Jurkat, Clone E6-1 (cell line): ENCODE results near the gene MLPH.

ENCODE experiments used
- DNase-seq: peaks from one replicate; pipeline ENCODE4 v3.0.0-alpha.2; 2011; ENCODE audit warnings: low read depth, low spot score
- H3K4me3 ChIP-seq: 2 replicates; pipeline ENCODE4 v1.5.1; 2011; ENCODE audit warnings: mild to moderate bottlenecking, low read length, control low read depth, moderate library complexity

The MLPH gene

DNA sequence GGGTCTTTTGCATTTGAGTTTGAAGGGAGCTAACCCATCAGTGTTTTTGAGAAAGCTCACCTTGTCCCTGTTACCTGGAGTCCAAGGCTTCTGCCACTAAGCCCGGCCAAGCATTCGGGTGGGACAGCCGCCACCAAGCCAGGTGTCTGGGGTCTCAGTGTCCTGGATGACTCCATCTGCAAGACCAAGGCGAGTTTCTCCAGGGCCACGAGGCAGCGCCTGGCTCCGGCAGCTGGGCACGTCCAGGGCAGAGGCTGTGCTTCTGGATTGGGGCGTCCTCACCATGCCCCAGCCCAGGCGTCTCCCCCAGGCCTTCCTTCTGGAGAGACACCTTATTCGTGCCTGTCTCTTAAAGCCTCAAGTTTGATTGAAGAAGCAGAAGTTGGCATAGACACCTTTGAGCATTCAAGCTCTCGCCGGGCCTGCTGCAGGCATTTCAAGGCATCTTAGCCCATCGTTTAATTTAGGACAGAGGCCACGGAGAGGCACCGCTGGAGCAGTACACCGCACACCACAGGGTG, 24.9 kb downstream of the MLPH start:
- H3K4me3 ChIP-seq = no peak overlapping the region
- no peak for DNase-seq

DNA sequence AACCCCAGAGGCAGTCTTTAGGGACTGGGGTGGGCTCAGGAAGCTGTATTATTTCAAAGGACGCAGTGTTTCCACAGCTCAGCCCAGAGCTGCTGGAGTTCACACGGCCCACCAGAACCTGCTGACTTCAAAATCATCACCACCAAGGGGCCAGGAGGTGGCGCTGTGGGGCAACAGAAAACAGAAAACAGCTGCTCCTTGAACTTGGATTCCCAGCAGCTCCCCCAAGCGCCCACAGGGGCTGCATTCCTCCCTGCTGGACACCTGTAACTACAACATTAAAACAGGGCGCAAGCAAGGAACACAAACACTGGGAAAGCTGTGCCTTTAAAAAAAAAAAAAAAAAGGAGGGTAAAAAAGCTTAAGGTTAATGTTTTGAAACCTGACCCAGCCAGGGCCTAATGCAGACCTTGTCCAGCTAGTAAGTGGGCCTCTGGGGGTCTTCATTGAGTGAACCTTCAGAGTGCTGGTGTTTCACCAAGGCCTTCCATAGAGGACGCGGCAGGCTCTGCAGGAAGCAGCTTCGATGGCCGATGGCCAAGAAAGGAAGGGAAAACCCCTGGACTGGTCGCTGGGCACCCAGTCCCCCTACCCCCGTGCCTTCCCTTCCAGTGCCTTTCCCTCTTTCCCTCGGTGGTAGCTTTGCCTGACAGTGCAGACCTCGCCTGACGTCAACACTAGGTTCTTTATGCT, 25.9 kb downstream of the MLPH start:
- DNase-seq = peak; percentile 76
- H3K4me3 ChIP-seq = no peak overlapping the region

DNA sequence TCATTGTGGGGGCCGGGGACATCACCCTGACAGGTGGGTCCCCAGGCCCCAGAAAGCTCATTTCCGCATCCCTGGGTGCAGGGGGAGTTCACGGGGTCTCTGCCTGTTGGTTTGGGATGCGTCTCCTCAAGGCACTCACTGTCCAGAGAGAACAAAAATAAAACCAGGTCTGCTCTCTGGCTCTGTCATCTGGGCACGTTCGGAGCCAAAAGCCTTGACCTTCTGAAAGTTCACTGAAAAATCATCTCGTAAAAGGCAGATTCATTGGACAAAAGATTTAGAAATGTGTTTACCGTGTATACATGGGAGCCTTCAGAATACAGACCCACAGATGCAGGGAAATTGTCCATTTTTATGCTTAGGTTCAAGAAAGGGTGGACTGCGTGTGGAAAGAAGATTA, 26.6 kb downstream of the MLPH start:
- DNase-seq = no peak
- H3K4me3 ChIP-seq = no peak overlapping the region

DNA sequence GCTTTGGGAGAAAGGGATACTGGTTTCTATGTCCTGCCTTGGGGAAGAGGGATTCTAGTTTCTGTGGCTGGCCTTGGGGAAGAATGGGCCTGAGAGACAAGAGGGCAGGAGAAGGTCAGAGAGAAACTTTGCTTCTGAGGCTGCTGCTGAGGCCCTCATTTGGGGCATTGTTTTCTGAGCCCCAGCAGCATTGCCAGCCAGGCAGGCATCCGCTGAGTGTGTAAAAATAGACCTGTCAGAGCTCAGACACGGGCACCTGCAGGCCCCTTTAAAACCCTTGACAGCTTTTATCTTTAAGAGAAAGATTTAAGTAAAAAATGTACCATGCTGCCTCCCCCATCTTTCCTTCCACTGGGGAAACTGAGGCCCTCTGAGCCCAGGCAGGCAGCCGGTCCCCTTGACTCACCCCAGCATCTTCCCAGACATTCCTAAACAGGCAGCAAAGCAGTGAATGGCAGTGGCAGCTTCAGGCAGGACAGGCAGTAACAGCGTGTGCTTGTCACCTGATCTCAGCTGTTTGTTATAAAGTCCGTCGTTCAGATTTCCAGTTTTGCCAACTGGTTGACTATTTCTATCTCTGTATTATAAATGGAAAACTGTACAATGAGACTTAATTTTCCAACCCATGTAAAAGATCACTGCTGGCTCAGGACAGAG, 27.6 kb downstream of the MLPH start:
- no peak for DNase-seq
- no peak overlapping the region for H3K4me3 ChIP-seq

DNA sequence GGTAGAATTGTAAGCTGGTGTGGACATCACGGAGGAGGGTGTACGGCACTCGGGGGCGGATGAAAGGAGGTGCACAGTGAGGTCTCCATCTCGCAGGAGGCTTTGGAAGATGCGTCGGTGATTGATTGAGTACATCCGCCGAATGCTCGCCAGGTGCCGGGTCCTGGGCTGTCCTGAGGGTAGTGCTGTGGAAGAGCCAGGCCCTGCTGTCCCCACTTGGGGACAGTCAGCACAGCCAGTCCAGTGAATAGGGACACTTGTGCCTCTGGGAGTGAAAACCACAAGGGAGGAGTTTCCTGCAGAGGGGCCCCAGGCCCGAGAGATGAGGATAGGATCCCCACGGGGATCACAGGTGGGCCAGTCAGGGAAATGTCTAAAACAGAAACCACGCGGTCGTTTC, 28.1 kb downstream of the MLPH start:
- H3K4me3 ChIP-seq = no peak overlapping the region
- DNase-seq = no peak

DNA sequence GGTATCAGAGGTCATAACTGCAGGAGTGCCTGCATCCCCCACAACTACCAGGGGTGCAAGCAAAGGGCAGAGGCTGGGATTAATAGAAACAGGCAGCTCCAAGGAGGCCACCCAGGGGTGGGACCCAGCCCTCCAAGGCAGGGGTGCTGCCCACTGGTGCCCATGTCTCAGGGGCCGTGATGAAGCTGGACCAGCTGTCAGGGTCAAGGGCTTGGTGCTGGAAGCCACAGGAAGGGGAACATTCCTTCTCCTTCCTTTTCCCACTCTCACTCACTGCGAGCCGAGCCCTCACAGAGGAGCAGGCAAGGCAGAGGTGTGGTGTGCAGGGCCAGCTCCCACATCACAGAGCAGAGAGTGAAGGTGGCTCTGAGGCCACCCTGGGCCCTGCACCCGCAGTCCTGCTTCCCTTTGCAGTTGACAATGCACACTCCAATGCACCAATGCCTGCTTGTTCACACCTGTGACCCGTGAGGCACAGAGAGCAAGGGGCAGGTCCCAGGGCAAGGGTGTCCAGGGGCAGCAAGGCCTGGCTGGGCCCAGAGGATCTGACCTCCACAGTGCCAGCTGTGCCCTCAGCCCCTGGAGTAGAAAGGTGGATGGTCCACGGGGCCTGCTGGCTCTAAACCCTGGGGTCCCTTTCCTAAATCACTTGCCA, 28.7 kb downstream of the MLPH start:
- H3K4me3 ChIP-seq = no peak overlapping the region
- no peak for DNase-seq

DNA sequence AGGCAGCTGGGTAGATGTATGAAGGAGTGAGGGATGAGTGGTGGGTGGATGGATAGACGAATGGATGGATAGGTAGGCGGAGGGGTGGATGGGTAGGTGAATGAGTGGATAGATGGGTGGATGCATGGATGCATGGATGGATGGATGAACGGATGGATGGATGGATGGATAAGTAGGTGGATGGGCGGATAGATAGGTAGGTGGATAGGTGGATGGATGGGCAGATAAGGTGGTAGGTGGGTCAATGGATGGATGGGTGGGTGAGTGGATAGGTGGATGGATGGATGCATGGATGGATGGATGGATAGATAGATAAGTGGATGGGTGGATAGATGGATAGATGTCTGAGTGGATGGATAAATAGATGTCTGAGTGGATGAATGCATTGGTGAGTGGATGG, 30.1 kb downstream of the MLPH start:
- no peak overlapping the region for H3K4me3 ChIP-seq

DNA sequence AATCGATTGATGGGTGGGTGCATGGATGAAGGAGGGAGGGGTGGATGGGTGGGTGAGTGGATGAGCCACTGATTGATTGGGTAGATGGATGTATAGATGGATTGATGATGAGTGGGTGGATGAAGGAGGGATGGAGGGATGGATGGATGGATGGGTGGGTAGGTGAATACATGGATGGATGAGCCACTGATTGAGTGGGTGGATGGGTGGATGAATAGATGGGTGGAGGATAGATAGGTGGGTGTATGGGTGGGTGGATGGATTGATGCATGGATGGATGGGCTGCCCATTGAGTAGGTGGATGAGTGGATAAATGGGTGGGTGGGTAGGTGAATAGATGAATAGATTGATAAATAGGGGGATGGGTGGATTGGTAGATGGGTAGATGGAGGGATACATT, 30.9 kb downstream of the MLPH start:
- H3K4me3 ChIP-seq = no peak overlapping the region
- DNase-seq = no peak

More for the DNA sequence above, 30.1 kb downstream of the MLPH start:
- DNase-seq = no peak

DNA sequence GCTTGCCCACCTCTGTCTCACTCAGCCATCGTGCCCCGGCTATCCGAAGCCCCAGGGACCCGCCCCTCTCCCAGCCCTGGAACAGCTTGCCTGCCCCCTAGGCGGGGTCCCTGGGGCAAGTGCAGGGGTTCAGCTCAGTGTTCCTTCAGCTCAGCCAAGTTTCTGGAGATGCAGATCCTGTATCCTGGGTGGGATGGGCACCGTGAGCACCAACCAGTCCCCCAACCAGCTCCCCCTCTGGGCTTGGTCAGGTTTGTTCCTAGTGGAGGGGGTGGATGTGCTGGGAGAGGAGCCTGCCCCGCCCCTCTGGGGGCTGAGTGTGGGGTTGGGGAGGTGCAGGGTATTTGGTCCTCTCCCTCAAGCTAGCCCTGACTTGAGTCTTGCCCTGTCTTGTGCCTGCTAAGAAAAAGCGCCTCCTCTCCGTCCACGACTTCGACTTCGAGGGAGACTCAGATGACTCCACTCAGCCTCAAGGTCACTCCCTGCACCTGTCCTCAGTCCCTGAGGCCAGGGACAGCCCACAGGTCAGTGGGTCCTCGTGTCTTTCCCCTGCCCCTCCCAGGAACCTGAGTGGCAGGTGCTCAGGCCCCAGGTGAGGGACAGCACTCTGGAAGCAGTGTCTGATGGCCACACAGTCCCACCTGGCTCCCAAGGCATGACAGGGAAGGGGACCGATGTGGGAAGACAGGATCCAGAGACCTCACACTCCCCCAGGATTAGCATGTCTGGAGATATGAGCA, 32.6 kb downstream of the MLPH start:
- no peak overlapping the region for H3K4me3 ChIP-seq

DNA sequence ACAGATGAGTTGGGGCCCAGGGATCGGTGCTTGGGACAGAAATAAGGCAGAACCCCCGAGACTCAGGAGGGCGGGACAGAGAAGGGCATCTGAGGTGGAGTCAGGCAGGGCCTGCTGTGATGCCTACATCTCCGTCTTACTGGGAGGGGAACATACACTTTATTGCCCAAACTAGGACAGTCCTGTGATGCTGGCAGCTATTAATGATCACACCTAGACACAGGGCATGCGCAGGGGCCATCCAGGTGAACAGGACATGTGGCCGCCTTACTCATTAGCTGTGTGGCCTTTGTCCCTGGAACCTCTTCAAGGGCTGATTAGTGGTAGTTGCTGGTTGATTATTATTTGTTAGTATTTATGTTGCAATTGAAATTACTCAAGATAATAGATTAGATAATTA, 33.2 kb downstream of the MLPH start:
- DNase-seq = no peak

More for the DNA sequence above, 32.6 kb downstream of the MLPH start:
- DNase-seq = no peak

DNA sequence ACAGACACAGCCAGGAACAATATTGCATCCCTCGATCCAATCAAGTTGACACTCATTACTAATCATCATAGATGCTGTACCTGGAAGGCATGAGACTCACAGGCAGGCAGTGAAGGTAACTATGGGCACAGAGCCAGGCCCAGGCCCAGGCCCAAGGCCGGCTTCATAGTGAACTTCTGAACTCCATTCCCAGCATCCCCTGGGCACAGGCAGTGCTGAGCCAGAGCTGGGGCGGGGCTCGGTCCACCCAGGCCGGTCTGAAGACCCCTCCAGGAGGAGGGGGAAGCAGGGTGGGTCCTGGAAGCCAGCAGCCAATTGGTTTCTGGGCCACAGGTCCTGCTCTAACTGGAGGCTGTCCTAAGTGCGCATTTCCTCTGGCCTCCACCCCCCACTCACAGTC, 37.6 kb downstream of the MLPH start:
- DNase-seq = no peak

More for the DNA sequence above, 33.2 kb downstream of the MLPH start:
- no peak overlapping the region for H3K4me3 ChIP-seq

DNA sequence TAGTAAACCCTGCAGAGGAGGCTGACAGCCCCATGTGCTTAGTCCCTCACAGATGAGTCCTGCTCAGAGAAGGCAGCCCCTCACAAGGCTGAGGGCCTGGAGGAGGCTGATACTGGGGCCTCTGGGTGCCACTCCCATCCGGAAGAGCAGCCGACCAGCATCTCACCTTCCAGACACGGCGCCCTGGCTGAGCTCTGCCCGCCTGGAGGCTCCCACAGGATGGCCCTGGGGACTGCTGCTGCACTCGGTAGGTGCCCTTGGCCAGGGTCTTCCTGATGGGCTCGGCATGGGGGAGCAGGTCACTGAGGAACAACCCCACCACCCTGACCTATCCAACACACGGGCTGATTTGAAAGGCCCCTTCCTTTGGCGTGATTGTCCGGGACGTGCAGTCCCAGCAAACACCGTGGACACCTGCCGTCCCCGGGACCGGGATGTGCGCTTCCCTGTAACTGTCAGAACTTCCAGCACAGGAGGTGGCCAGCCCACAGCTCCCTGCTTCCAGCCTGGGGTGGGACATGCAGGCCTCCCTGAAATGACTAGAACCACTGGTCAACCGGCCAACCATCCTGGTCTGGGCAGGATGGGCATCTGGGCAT, 38.6 kb downstream of the MLPH start:
- no peak for DNase-seq
- H3K4me3 ChIP-seq = no peak overlapping the region

More for the DNA sequence above, 37.6 kb downstream of the MLPH start:
- H3K4me3 ChIP-seq = no peak overlapping the region

DNA sequence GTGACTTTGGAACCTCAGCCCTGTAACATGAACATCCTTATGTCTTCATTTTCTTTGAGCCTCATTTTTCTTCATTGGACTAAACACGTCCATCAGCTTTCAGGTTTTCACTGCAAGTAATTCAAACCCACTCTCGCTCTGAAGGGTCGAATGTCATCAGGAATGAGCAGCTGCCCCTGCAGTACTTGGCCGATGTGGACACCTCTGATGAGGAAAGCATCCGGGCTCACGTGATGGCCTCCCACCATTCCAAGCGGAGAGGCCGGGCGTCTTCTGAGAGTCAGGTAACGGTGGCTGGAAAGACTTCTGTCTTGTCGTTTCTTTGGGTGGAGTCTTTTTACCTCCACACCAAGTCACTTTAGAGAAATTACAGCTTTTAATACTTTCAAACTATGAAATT, 40.2 kb downstream of the MLPH start:
- no peak overlapping the region for H3K4me3 ChIP-seq
- no peak for DNase-seq

DNA sequence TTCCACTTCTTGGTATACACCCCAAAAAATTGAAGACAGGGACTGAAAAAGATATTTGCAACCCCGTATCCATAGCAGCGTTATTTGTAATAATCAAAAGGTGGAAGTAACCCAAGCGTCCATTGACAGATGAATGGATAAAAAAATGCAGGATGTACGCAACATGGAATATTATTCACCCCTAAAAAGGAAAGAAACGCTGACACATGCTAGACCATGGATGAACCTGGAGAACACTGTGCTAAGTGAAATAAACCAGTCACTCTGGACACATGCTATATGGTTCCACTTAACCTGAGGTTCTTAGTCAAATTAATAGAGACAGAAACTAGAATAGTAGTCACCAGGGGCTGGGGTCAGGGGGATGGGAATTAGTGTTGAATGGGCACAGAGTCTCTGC, 40.7 kb downstream of the MLPH start:
- no peak for DNase-seq
- H3K4me3 ChIP-seq = no peak overlapping the region

DNA sequence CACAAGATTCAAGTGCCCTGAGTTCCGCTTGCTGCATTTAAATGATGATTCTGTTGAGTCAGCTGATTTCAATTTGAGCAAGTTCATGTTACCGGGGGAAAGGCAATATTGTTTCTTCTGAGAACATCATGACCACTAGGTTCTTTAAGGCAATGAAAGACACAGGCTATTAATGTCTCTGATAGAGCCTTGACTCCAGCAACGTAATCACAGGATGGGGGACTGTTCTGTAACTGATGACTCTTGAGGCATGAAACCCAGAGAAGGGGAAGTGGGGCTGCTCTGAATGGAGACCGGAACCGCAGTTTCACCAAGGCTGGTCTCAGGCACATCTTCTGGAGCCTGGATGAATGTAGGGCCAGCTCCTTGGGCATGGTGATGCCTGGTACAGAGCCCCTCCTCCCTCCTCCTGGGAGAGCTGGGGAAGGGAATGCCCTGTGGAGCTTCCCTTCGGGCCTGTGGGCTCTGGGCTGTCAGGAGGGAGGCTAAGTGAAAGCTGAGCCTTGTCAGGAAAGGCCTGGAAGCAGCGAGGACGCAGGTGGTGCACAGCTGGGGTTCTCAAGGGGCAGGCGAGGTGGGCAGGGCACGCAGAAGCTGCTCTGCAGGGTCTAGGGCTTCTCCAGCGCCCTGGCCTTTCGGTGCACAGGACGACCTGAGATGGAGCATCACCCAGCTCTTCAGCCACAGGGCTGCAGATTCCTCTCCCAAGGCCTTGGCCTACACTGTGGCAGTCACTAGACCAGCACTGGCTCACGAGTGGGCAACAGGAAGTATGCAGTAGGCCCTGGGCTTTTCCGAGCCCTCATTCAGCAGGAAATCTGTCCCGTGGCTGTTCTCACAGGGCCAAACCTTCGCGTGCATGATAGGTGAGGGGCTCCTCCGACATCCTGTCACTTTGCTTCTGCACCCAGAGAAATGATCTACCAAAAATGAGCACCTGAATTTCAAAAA, 42.7 kb downstream of the MLPH start:
- DNase-seq = no peak
- H3K4me3 ChIP-seq = no peak overlapping the region

DNA sequence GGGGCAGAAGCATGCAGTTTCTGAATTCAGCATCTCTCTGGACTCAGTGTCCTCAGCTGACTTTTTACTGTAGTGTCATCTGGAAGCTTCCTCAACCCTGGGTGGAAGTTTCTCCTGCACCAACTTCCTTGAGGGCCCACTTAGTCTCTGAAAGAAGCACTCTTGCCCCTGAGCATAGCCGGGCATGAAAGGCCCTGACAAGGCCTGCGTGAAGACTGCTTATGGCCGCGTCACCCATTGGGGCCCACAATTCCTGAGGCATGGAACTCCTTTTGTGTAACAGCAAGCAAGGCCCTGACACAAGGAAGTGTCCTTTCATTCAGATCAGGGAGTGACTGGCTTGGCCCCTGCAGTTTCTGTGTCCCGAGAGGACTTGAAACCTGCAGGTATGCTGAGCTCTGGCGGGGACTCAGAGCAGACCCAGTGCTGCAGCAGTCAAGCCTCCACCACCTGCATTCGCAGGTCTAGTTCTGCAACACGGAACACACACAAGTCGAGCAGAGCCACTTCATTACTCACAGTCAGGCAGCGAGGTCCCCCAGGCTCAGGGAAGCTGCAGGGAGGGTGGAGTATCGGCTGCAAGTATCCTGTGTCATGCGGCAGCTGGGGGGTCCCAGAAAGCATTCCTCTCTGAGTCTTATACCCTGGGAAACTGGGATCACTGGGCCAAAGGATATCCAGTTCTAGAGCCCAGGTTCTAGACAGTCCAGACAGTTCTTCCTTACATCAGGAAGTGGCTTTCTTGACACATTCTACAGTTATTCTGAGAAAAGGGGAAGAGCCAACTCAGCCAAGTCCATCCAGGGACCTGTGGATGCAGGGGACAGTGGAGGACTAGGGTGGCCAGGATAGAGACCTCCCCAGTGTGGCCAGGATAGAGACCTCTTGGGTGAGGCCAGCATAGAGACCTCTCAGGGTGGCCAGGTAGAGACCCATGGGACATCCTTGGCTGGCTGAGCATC, 43.7 kb downstream of the MLPH start:
- no peak overlapping the region for H3K4me3 ChIP-seq
- DNase-seq = no peak

DNA sequence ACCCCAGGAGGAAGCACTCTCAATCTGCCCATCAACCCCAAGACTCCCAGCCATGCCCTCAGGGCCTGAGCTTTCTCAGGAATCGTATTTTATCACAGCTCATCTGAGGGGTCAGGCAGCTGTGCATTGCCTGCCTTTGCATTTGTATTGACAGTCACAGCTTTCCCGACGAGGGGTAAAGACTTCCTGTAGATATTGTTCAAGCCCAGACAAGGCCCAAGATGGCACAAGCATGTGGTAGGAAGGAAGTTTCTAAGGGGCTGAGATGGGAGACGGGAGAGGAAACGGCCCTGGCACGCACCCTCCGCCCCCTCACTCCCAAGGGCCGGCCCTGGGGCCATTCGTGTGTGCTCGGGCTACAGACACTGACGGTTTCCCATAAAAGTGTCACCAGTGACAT, 45.1 kb downstream of the MLPH start:
- DNase-seq = no peak

More for the DNA sequence above, 45.1 kb downstream of the MLPH start:
- H3K4me3 ChIP-seq = no peak overlapping the region
